ENCODE results near the gene ACAP2.

DNA sequence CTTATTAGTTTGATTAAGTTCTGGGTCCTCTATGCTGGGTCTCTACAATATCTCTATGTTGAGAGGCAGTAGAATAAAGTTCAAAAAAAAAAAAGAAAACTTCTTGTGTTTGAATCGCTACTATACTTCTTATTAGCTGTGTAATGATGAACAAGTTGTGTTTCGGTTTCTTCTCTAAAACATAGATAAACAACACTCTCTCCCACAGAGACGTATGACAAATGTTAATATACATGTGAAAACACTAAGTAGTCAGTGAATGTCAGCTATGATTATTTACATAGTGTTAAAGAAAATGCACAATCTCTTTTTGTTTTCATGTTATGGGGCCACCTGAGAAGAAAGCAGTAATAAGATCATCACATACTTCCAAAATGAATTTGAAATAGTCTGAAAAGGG, 45.3 kb downstream of the ACAP2 start:
- TF ChIP-seq, protein P1, sequence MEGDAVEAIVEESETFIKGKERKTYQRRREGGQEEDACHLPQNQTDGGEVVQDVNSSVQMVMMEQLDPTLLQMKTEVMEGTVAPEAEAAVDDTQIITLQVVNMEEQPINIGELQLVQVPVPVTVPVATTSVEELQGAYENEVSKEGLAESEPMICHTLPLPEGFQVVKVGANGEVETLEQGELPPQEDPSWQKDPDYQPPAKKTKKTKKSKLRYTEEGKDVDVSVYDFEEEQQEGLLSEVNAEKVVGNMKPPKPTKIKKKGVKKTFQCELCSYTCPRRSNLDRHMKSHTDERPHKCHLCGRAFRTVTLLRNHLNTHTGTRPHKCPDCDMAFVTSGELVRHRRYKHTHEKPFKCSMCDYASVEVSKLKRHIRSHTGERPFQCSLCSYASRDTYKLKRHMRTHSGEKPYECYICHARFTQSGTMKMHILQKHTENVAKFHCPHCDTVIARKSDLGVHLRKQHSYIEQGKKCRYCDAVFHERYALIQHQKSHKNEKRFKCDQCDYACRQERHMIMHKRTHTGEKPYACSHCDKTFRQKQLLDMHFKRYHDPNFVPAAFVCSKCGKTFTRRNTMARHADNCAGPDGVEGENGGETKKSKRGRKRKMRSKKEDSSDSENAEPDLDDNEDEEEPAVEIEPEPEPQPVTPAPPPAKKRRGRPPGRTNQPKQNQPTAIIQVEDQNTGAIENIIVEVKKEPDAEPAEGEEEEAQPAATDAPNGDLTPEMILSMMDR (IDR thresholded peaks at IDR 0.05), result no peak
- no peak for TF ChIP-seq POLR2A (IDR thresholded peaks at IDR 0.05)
